Ovary (tissue), 3 donors: Measurements from ENCODE around the gene TMEM184C.

Experiments
- CTCF ChIP-seq, 3 donors: fragments of 450-650 bp in 2 of 3; fragments of 200-600 bp in 1 of 3; IDR thresholded peaks; one replicate each; pipeline versions ENCODE4 v1.5.1 to v1.8.0; 2016 to 2022; ENCODE audit warnings: antibody characterized with exemption in 3 of 3, mild to moderate bottlenecking in 1 of 3
- EP300 ChIP-seq: sonication (generic); formaldehyde crosslinking; IDR thresholded peaks from one replicate; pipeline ENCODE4 v1.6.1; 2017; ENCODE audit warnings: antibody characterized with exemption
- POLR2A ChIP-seq: fragments of 450-650 bp; IDR thresholded peaks from one replicate; pipeline ENCODE4 v1.6.1; 2017; ENCODE audit warnings: antibody characterized with exemption, mild to moderate bottlenecking, moderate library complexity
- donor health status: DM: no; HTN: no; CAD: no.

GRCh38 chr4:147570616-147571015, 46.6 kb upstream of the TMEM184C start:
- TF ChIP-seq CTCF (IDR thresholded peaks at IDR 0.05) (no peak), POLR2A (no peak), EP300 (no peak)
